NCI-H2196 (cell line): Measurements from ENCODE around the gene SULT1A3.
A peak's percentile ranks its signal among the peaks of the same experiment; 100 is the strongest.
"Not testable (repeated sequence)": the region's sequence is repeated elsewhere in the genome, so short reads cannot be mapped to it uniquely, and the experiment has no call there.

Experiments
- DNase-seq: peaks from one replicate; lab custom pipeline; 2025; ENCODE audit not compliant: unreplicated experiment; lab: John Stamatoyannopoulos, UW

SULT1A3 gene

GRCh38 chr16:30186782-30187555 is 12.1 kb upstream of the SULT1A3 start:
- DNase-seq = peak; percentile 17

GRCh38 chr16:30187556-30187865 is 11.5 kb upstream of the SULT1A3 start:
- DNase-seq = no peak

- no peak for DNase-seq
Measured at GRCh38 chr16:30187971-30188561, 11.0 kb upstream of the SULT1A3 start.

- DNase-seq = not testable (repeated sequence)
Measured at GRCh38 chr16:30191158-30191557, 7.9 kb upstream of the SULT1A3 start.

GRCh38 chr16:30193098-30193497 is 6.0 kb upstream of the SULT1A3 start:
- not testable (repeated sequence) for DNase-seq

GRCh38 chr16:30193615-30194014 is 5.4 kb upstream of the SULT1A3 start, which contains the start of the genes BOLA2B and SLX1A:
BOLA2B (minus strand) TSS chr16:30193666; CDS start chr16:30193595, 71 bp downstream.
SLX1A (plus strand) TSS chr16:30193875; CDS start chr16:30194085, 210 bp downstream.
- DNase-seq = not testable (repeated sequence)

- DNase-seq = not testable (repeated sequence)
Measured at GRCh38 chr16:30194172-30194925, 4.7 kb upstream of the SULT1A3 start.

GRCh38 chr16:30197001-30197400 is 2.1 kb upstream of the SULT1A3 start:
- DNase-seq = not testable (repeated sequence)

GRCh38 chr16:30199608-30200343 is 721 bp downstream of the SULT1A3 start:
- not testable (repeated sequence) for DNase-seq

GRCh38 chr16:30205541-30206236 is 6.6 kb downstream of the SULT1A3 start:
- not testable (repeated sequence) for DNase-seq

- not testable (repeated sequence) for DNase-seq
Measured at GRCh38 chr16:30206252-30206651, 7.2 kb downstream of the SULT1A3 start.

GRCh38 chr16:30207063-30207704 is 8.1 kb downstream of the SULT1A3 start:
- DNase-seq = not testable (repeated sequence)

- not testable (repeated sequence) for DNase-seq
Measured at GRCh38 chr16:30209032-30209431, 10.0 kb downstream of the SULT1A3 start.

- not testable (repeated sequence) for DNase-seq
Measured at GRCh38 chr16:30211414-30211813, 12.4 kb downstream of the SULT1A3 start.

- not testable (repeated sequence) for DNase-seq
Measured at GRCh38 chr16:30217082-30217481, 18.0 kb downstream of the SULT1A3 start.

- DNase-seq = not testable (repeated sequence)
Measured at GRCh38 chr16:30248379-30248778, 49.3 kb downstream of the SULT1A3 start, which contains the start of gene NPIPB13. NPIPB13 (minus strand) TSS chr16:30248479; CDS start chr16:30245573, 2,906 bp downstream.
